Measurements from ENCODE around the gene EPS8L1. TPM values are rescaled to one million over a fixed set of nuclear protein-coding genes. Genes with fewer than 3 reads are reported as not detected.
"Not testable (repeated sequence)": the region's sequence is repeated elsewhere in the genome, so short reads cannot be mapped to it uniquely, and the experiment has no call there.

Gene EPS8L1
- polyA plus RNA-seq (25.5 and 28.0 TPM in 2 replicates), polyA minus RNA-seq (3.2 and 7.8 TPM in 2 replicates)

DNA sequence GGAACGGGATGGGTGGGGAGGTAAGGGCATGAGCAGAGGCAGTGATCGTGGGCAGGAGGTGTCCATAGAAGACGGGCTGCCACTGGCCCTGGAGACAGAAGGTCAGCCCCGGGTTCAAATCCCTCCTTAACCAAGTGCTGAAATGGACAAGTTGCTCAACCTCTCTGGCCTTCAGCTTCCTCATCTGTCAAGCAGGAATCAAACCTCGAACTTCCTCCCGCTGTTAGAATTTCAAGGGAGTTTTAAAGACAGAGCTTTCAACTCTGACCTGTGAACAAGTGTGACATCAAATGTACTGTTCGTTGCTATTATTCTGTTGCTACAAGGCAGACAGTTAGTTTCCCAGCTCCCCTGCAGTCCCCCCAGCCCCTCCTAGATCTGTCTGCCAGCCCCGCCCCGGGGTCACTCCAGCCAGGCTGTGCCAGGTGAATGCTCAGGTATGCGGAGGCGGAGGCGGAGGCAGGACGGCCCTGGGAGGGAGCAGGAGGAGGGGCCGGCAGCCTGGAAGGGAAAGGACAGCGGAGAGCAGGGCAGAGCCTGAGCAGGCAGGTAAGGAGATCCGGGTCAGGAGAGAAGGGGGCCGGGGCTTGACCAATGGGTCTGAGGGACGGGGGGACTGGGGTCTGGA is at the start of gene EPS8L1:
TSS of gene EPS8L1 (plus strand) at position 499 of the 628 bp plus-strand sequence. CDS start 576 bp downstream, outside the sequence.
- Histone ChIP-seq H3K9me2 (ENCODE audit: insufficient read depth, low read length) (no peaks in the 10 kb centered on the region), H2AFZ (ENCODE audit: low read depth, low read length) (no peak within 1 kb of the TSS), H3K9me3 (ENCODE audit: low read length) (no peaks in the 10 kb centered on the region), H3K4me2 (ENCODE audit: low read length) (no peak within 1 kb of the TSS), H3K27ac (ENCODE audit: low read length) (no peak within 1 kb of the TSS), H3K27me3 (ENCODE audit: insufficient read depth, low read depth, low read length) (peaks cover 33% of the 10 kb centered on the region), H3K36me3 (ENCODE audit: insufficient read depth, low read length) (no peaks in the 10 kb centered on the region), H3K9ac (ENCODE audit: low read length) (no peak within 1 kb of the TSS), H3K4me3 (ENCODE audit: low read length) (no peak within 1 kb of the TSS), H3F3A (ENCODE audit: insufficient read depth, low read length, poor library complexity, severe bottlenecking) (no peaks in the 10 kb centered on the region), H3K79me2 (replicated peaks; ENCODE audit: insufficient read depth, low read length) (no peaks in the 10 kb centered on the region), H4K20me1 (ENCODE audit: insufficient read depth) (no peaks in the 10 kb centered on the region)
- TF ChIP-seq POLR2AphosphoS5 (IDR thresholded peaks at IDR 0.05) (no peak), MXI1 (conservative IDR thresholded peaks at IDR 0.05; ENCODE audit: poor library complexity, severe bottlenecking) (no peak), REST (IDR thresholded peaks at IDR 0.05; ENCODE audit: borderline replicate concordance) (no peak), SMC3 (conservative IDR thresholded peaks at IDR 0.05; ENCODE audit: poor library complexity) (no peak), RAD21 (conservative IDR thresholded peaks at IDR 0.05) (no peak), EZH2 (IDR thresholded peaks at IDR 0.05; ENCODE audit: borderline replicate concordance, insufficient read depth, low read length, poor library complexity, severe bottlenecking) (no peak), CTCF (IDR thresholded peaks at IDR 0.05; ENCODE audit: poor library complexity, severe bottlenecking) (no peak), TAF1 (IDR thresholded peaks at IDR 0.05; ENCODE audit: low read depth) (no peak), EP300 (conservative IDR thresholded peaks at IDR 0.05; ENCODE audit: poor library complexity, severe bottlenecking) (no peak)

DNA sequence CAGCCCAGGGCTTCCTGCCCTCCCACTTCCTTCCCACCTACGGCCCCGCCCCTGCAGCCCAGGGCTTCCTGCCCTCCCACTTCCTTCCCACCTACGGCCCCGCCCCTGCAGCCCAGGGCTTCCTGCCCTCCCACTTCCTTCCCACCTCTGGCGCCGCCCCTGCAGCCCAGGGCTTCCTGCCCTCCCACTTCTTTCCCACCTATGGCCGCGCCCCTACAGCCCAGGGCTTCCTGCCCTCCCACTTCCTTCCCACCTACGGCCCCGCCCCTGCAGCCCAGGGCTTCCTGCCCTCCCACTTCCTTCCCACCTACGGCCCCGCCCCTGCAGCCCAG is 48.6 kb upstream of the EPS8L1 start:
- not testable (repeated sequence) for H4K20me1 ChIP-seq (ENCODE audit: insufficient read depth); H3K36me3 ChIP-seq (ENCODE audit: insufficient read depth, low read length); H3K27ac ChIP-seq (ENCODE audit: low read length); H3K27me3 ChIP-seq (ENCODE audit: insufficient read depth, low read depth, low read length); H3K79me2 ChIP-seq (replicated peaks; ENCODE audit: insufficient read depth, low read length); H3K4me3 ChIP-seq (ENCODE audit: low read length); H3K4me2 ChIP-seq (ENCODE audit: low read length); H3K9me3 ChIP-seq (ENCODE audit: low read length); H3F3A ChIP-seq (ENCODE audit: insufficient read depth, low read length, poor library complexity, severe bottlenecking); H2AFZ ChIP-seq (ENCODE audit: low read depth, low read length); H3K9ac ChIP-seq (ENCODE audit: low read length); H3K9me2 ChIP-seq (ENCODE audit: insufficient read depth, low read length)
